Amygdala (tissue), 56 donors: ENCODE measurements around the gene VARS1.
"Not testable (repeated sequence)": the region's sequence is repeated elsewhere in the genome, so short reads cannot be mapped to it uniquely, and the experiment has no call there.

Experiments
- DNase-seq, 56 donors: peaks; one replicate each; lab custom pipeline; 2025; lab: John Stamatoyannopoulos, UW

VARS1 gene

DNA sequence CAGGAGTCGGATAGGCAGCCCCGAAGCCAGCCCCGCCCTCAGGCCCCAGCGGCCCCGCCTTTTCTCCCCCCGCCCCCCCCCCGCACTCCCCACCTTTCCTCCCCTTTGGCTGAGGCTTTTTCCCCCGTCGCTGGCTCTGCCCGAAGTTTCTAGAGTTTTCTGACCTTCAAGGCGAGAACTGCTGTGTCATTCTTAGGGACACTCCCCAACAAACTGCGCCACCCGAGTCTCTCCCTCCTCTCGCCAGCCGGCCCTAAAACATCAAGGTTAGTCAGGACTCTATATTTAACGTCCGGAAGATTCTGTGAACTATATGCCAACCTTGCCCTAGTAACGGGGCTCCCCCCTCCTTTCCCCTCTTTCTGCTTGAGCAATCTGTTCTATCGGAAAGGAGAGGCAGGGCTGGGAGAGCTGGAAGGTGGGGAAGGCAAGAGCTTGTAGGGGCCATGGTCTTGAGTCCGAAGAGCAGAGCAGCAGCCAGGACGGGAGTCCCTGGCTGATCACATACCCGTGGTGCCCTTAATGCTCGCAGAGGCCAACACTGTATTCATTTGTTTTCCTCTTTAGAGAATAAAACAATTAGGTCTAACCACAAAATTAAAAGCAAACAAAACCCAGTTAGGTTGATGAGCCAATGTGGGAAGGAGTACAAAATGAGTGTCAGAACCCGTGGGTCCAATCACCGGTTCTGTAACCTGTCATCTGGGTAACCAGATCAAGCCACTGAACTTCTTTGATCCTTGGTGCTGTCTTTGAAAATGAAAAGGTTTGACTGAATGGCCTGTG lies 26.7 kb upstream of the VARS1 start:
- peak in 50 of 56 donors; percentile 20 to 94 (median 71) for DNase-seq

DNA sequence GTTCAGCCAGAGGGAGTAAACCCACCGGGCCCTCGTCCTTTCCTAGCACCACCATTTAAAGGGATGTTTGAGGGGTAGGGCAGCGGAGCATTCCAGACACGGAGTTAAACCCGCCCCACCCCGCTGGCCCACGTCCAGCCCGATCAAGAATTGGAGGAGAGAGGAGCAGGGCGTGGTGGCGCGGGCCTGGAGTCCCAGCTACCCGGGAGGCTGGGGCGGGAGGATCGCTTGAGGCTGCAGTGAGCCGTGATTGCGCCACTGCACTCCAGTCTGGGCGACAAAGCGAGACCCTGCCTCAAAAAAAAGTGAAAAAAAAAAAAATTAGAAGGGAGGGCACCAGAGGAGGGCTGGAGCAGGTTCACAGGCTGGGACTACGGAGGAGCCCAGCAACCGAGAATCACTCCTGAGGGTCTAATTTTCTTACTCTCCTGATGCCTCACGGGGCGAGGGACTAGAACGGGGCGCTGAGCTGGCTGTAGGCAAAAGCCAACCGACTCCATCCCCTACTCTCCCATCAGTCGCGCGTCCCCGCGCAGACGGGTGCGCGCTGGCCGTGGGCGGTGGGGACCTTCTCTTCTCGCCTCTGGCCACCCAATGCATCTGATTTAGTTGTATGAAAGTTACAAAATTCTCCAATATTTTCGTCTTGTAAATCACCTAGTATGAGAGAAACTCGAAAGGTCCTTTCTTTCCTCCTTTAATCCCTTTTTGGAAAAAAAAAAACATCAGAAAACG lies 25.9 kb upstream of the VARS1 start:
- peak in 42 of 56 donors; percentile 19 to 86 (median 59) for DNase-seq

DNA sequence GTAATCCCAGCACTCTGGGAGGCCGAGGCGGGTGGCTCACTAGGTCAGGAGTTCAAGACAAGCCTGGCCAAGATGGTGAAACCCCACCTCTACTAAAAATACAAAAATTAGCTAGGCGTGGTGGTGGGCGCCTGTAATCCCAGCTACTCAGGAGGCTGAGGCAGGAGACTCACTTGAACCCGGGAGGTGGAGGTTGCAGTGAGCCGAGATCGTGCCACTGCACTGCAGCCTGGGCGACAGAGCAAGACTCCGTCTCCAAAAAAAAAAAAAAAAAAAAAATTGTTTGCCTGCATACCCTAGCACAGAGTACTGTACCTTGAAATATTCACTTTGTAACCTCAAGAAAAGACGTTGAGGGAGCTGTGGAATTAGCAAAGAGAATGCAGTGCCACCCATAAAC lies 24.8 kb upstream of the VARS1 start:
- not testable (repeated sequence) for DNase-seq

DNA sequence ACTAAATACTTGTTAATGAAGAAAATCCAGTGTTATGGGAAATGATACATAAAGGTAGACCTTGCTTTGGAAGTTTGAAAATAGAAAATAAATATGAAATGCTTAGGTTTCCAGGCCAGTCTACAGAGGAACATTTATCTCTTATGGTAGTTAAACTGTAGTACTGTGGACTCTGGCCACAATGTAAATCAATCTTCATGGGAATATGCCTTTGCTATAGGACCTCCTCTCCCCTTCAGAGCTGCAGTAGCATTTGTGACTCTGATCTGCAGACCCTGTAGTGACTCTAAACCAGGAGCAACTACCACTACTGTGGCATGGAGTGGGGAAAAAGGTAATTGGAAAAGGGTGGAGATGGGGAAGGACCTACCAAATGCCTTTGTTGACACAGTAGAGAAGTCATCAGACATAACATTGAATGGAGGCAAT lies 24.3 kb upstream of the VARS1 start:
- no peak for DNase-seq

DNA sequence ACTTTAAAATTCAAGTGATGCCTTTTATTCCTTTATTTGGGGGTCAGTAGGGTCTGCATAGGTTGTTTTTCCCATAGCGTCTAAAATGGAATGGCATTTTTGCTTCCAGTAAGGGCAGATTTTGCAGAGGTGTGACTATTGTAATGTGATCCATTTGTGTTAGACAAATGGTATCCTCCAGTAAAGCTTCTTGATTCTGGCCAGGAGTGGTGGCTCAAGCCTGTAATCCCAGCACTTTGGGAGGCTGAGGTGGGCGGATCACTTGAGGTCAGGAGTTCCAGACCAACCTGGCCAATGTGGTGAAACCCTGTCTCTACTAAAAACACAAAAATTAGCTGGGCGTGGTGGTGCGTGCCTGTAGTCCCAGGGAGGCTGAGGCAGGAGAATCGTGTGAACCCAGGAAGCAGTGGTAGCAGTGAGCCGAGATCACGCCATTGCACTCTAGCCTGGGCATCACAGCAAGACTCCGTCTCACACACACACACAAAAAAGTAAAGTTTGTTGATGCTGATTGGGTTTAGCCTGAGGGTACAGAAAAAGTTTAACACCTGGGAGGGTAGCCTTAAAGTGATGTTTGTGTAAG lies 22.5 kb upstream of the VARS1 start:
- peak in 12 of 56 donors; percentile 11 to 75 (median 48) for DNase-seq

GRCh38 chr6:31817133-31817928 lies 21.8 kb upstream of the VARS1 start:
- DNase-seq = peak in 18 of 56 donors; percentile 7 to 71 (median 34)

GRCh38 chr6:31815025-31815838 lies 19.7 kb upstream of the VARS1 start, which contains the start of the genes HSPA1A and HSPA1L:
HSPA1A (plus strand) TSS chr6:31815543; CDS start chr6:31815757, 214 bp downstream.
HSPA1L (minus strand) TSS chr6:31815283; CDS start chr6:31811972, 3,311 bp downstream.
- DNase-seq = peak; percentile 65 to 100 (median 96)

DNA sequence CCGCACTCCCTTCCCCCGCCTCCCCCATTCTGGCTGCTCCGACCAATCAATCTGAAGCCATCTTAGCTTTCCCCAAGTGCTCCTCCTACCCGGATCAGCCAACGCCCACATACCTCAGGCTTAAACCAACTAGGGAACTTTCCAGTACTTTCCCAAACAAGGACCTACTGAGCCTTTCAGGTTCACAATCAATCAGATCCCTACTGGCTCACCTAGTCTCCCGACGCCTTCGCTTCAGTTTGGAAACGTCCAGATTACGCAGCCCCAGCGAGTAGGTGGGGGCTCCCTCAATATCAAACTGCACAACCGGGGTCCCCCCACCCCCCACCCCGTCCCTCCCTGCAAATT lies 19.1 kb upstream of the VARS1 start:
- peak in 55 of 56 donors; percentile 63 to 97 (median 90) for DNase-seq

- no peak for DNase-seq
Measured at GRCh38 chr6:31813465-31813849, 17.9 kb upstream of the VARS1 start.

- DNase-seq = no peak
Measured at GRCh38 chr6:31811645-31812044, 16.1 kb upstream of the VARS1 start.

DNA sequence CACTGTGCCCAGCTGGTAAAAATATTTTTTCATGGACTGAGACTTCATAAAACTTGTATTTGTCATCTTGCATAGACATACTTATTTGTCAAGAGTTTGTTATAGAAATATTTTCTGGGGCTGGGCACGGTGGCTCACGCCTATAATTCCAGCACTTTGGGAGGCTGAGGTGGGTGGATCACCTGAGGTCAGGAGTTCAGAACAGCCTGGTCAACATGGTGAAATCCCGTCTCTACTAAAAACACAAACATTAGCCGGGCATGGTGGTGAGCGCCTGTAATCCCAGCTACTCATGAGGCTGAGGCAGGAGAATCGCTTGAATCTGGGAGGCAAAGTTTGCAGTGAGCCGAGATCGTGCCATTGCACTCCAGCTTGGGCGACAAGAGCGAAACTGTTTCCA lies 13.0 kb upstream of the VARS1 start:
- not testable (repeated sequence) for DNase-seq

DNA sequence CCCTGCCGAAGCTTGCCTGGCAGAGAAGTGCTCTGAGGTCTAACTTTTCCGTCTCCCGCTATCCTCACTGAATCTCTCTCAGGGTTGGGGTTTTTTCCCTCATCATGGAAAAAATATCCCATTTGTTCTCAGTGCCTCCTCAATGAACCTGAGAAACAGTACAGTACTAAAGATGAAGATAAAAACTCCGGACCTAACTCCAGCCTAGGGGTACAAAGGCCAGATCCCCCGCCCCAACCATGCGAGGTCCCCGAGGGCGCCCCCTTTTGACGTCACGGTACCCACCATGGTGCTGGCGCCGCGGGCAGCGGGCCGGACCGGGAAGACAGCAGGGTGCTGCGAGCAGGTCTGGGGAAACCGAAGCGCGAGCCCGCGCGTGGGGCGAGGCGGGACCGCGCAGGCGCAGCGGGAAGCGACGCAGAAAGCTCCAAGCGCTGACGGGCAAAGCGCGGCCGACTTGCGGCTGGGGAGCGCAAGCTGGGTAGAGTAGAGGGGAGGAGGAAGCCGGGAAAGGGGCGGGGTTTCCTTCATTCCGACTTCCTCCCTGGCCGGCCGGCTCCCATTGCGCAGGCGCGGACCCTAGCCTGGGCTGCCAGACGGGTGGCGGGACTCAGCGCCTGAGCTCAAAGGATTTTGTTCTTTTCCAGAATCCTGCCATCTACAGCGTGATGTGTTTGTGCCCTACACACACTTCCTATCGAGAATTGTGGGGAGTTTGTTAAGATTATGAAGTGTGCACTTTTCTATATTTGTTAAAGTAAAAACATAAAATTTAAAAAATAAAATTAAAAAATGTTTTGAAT lies 11.1 kb upstream of the VARS1 start, which contains the start of gene LSM2:
LSM2 (minus strand) TSS at position 497 of the 803 bp plus-strand sequence; CDS start at position 288, 209 bp downstream.
- peak; percentile 52 to 98 (median 94) for DNase-seq

DNA sequence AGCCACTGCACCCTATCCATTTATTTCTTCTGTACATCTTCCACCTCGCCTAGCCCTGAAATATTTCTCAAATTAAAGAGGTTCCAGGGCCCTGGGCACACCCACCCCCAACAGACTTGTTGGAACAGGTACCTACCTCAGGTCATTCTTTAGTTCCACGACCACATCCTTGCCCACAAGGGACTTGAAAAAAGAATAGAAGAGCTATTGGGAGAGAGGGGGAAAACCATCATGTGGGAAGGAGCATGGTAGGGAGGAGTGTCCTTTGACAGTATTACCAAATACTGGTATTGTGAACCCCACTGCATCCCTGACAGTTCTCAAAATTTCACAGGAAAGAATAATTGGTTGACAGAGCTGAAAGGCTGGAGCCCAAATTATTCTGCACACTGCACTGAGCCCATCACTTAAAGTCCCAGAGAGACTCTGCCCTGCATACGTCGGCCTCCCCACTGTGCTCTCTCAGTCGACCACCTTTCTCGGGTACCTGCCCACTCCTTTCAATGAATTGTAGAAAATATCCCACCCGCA lies 10.5 kb upstream of the VARS1 start:
- no peak for DNase-seq

GRCh38 chr6:31801031-31801927 lies 5.7 kb upstream of the VARS1 start:
- DNase-seq = not testable (repeated sequence)

DNA sequence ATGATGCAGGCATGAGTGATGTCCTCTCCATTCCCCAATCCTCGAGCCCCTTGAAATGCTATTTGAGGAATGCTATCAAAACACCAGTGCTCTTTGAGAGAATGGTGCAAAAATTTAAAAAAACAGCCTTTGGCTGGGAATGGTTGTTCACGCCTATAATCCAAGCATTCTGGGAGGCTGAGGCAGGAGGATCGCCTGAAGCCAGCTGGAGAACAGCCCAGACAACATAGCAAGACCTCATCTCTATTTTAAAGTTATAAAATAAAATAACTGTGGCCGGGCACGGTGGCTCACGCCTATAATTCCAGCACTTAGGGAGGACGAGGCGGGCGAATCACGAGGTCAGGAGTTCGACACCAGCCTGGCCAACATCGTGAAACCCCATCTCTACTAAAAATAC lies 4.2 kb upstream of the VARS1 start:
- no peak for DNase-seq

GRCh38 chr6:31797588-31797987 lies 2.0 kb upstream of the VARS1 start:
- DNase-seq = no peak

DNA sequence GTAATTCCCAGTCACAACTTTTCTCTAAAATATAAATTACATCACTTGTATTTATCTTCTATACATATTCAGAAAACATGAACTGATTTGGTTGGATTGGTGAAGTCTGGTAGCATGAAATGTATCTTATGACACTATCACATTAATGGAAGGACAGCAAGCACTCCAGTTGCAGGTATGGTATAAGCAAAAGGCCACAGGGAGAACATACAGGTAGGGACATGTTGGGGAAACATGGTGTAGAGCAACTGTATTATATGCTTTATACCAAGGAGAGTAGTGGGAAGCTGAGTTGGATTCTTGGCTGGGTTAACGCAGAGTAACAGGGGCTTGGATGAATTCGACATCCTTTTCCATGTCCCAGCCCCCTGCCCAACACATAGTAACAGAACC lies 1.4 kb upstream of the VARS1 start:
- no peak for DNase-seq
